Measurements from ENCODE around the gene C22orf31. TPM values are rescaled to one million over a fixed set of nuclear protein-coding genes. Genes with fewer than 3 reads are reported as not detected.
"Not testable (repeated sequence)": the region's sequence is repeated elsewhere in the genome, so short reads cannot be mapped to it uniquely, and the experiment has no call there.

Gene C22orf31
- total RNA-seq, 5 donors from 2014 or later (not counting 1 experiment from before 2014, with no cell fraction given): not detected

GRCh38 chr22:29041408-29041807 is 20.2 kb downstream of the C22orf31 start:
- no peaks in the 10 kb centered on the region for H3K9me3 ChIP-seq
- peaks cover 0 to 8% of the 10 kb centered on the region in 2 experiments for H3K27me3 ChIP-seq (replicated peaks in 1 of 2; ENCODE audit: control insufficient read depth in 2 of 2, extremely low read depth in 1 of 2, insufficient read depth in 2 of 2, low read length in 1 of 2)
- DNase-seq (no peak), ATAC-seq (replicated peaks in 1 of 4) (no peak)
- H3K36me3 ChIP-seq (ENCODE audit: control insufficient read depth in 2 of 2, extremely low read depth in 1 of 2, insufficient read depth in 1 of 2, low read length in 1 of 2): no peaks in the 10 kb centered on the region
- Mint-ChIP-seq H3K4me1 (no peaks in the 10 kb centered on the region), H3K27me3 (no peaks in the 10 kb centered on the region), H3K27ac (no peak overlapping the region), H3K9me3 (no peaks in the 10 kb centered on the region), H3K4me3 (no peak overlapping the region), H3K36me3 (no peaks in the 10 kb centered on the region)
- CTCF ChIA-PET: interaction anchor here (1.1 to 3.6 kb wide), 7 partner anchors 12 to 990 kb away, joined by 3 to 49 read pairs (median 6); no protein-coding TSS in a partner anchor
- POLR2A ChIA-PET: no interaction called here
- H3K27ac ChIP-seq (ENCODE audit: low read length): no peak overlapping the region
- WGBS (ENCODE audit: insufficient coverage): 20% methylated on average over 1 of the region's 2 CpGs
- H3K4me1 ChIP-seq (ENCODE audit: control insufficient read depth in 1 of 2, extremely low read depth in 1 of 2, insufficient read depth in 2 of 2, low read length in 2 of 2): no peaks in the 10 kb centered on the region
- H3K4me3 ChIP-seq (ENCODE audit: control insufficient read depth in 1 of 2, extremely low read depth in 1 of 2, low read length in 1 of 2): no peak overlapping the region

- ATAC-seq (replicated peaks in 1 of 4) (peak; percentile 64 to 78 (median 68)), DNase-seq (peak in 34 of 35 experiments; percentile 16 to 86 (median 56))
- POLR2A ChIA-PET: interaction anchor here in 1 of 2 donors (0.6 to 0.7 kb wide), 4 partner anchors 67 to 211 kb away, joined by 3 to 12 read pairs (median 6); no protein-coding TSS in a partner anchor
Measured at GRCh38 chr22:29040385-29041275, 21.0 kb downstream of the C22orf31 start.

DNA sequence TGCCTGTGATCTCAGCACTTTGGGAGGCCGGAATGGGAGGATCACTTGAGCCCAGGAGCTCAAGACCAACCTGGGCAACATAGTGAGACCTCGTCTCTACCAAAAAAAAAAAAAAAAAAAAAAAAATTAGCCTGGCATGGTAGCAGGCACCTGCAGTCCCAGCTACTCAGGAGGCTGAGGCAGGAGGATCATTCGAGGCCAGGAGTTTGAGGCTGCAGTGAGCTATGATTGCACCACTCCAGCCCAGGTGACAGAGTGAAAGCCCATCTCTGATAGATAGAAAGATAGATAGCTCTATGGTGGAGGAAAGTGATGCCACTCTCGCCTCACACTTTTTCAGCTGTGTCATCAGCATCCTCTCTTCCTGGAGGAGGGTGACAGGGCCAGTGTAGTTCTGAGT is 21.9 kb downstream of the C22orf31 start:
- H3K27ac ChIP-seq (ENCODE audit: low read length); H3K4me3 ChIP-seq (ENCODE audit: control insufficient read depth in 1 of 2, extremely low read depth in 1 of 2, low read length in 1 of 2); H3K36me3 ChIP-seq (ENCODE audit: control insufficient read depth in 2 of 2, extremely low read depth in 1 of 2, insufficient read depth in 1 of 2, low read length in 1 of 2); ATAC-seq (replicated peaks in 1 of 4); H3K4me1 Mint-ChIP-seq; H3K27me3 Mint-ChIP-seq; H3K9me3 ChIP-seq; H3K9me3 Mint-ChIP-seq; H3K27ac Mint-ChIP-seq; DNase-seq; H3K4me3 Mint-ChIP-seq; H3K4me1 ChIP-seq (ENCODE audit: control insufficient read depth in 1 of 2, extremely low read depth in 1 of 2, insufficient read depth in 2 of 2, low read length in 2 of 2); H3K27me3 ChIP-seq (replicated peaks in 1 of 2; ENCODE audit: control insufficient read depth in 2 of 2, extremely low read depth in 1 of 2, insufficient read depth in 2 of 2, low read length in 1 of 2); H3K36me3 Mint-ChIP-seq: not testable (repeated sequence)
- ChIA-PET CTCF (interaction anchor here (0.6 to 3.6 kb wide), 15 partner anchors 11 to 1162 kb away, joined by 3 to 49 read pairs (median 4); partner anchors contain the start of genes CHEK2 (in 1 of the 2) and HSCB (in 1 of the 2)), POLR2A (interaction anchor here in 1 of 2 donors (0.6 kb wide), 1 partner anchor 1120 kb away, joined by 7 read pairs; no protein-coding TSS in a partner anchor)
- 80% methylated on average over 1 of the region's 4 CpGs for WGBS (ENCODE audit: insufficient coverage)

More at GRCh38 chr22:29040385-29041275, 21.0 kb downstream of the C22orf31 start:
- H3K27ac ChIP-seq (ENCODE audit: low read length): no peak overlapping the region
- Mint-ChIP-seq H3K36me3 (no peaks in the 10 kb centered on the region), H3K27ac (no peak overlapping the region), H3K4me3 (no peak overlapping the region), H3K4me1 (no peaks in the 10 kb centered on the region), H3K9me3 (no peaks in the 10 kb centered on the region), H3K27me3 (no peaks in the 10 kb centered on the region)
- no peaks in the 10 kb centered on the region for H3K4me1 ChIP-seq (ENCODE audit: control insufficient read depth in 1 of 2, extremely low read depth in 1 of 2, insufficient read depth in 2 of 2, low read length in 2 of 2)
- no peak overlapping the region for H3K4me3 ChIP-seq (ENCODE audit: control insufficient read depth in 1 of 2, extremely low read depth in 1 of 2, low read length in 1 of 2)
- no peaks in the 10 kb centered on the region for H3K36me3 ChIP-seq (ENCODE audit: control insufficient read depth in 2 of 2, extremely low read depth in 1 of 2, insufficient read depth in 1 of 2, low read length in 1 of 2)
- H3K27me3 ChIP-seq (replicated peaks in 1 of 2; ENCODE audit: control insufficient read depth in 2 of 2, extremely low read depth in 1 of 2, insufficient read depth in 2 of 2, low read length in 1 of 2): peaks cover 0 to 8% of the 10 kb centered on the region in 2 experiments
- CTCF ChIA-PET: interaction anchor here (0.6 to 3.6 kb wide), 24 partner anchors 11 to 1021 kb away, joined by 3 to 49 read pairs (median 4); partner anchors contain the start of genes CHEK2 (in 1 of the 2) and HSCB (in 1 of the 2)
- 100% methylated on average over 1 of the region's 9 CpGs for WGBS (ENCODE audit: insufficient coverage)
- no peaks in the 10 kb centered on the region for H3K9me3 ChIP-seq

DNA sequence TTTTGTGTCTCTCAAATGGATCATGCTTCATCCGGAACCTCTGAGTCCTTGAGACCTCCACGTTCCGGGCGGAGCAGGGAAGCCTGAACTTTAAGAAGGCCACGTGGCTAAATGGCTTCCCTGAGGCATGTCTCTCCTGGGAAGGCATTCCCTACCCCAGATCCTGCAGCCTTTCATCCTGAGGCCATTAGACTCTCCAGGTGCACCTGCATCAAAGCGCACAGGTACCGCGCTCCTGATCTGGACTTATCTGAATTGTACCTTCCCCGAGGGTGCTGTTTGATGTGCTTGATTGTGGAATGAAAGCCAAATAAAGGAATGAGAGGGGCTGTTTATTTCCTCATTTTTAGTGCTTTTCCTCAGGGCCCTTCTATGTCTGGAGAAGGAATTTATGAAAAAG is 22.5 kb downstream of the C22orf31 start:
- ATAC-seq (replicated peaks in 1 of 4) (no peak), DNase-seq (no peak)
- peaks cover 0 to 8% of the 10 kb centered on the region in 2 experiments for H3K27me3 ChIP-seq (replicated peaks in 1 of 2; ENCODE audit: control insufficient read depth in 2 of 2, extremely low read depth in 1 of 2, insufficient read depth in 2 of 2, low read length in 1 of 2)
- H3K36me3 ChIP-seq (ENCODE audit: control insufficient read depth in 2 of 2, extremely low read depth in 1 of 2, insufficient read depth in 1 of 2, low read length in 1 of 2): no peaks in the 10 kb centered on the region
- Mint-ChIP-seq H3K27ac (no peak overlapping the region), H3K4me3 (no peak overlapping the region), H3K36me3 (no peaks in the 10 kb centered on the region), H3K4me1 (no peaks in the 10 kb centered on the region), H3K9me3 (no peaks in the 10 kb centered on the region), H3K27me3 (peaks cover 0 to 4% of the 10 kb centered on the region in 2 donors)
- H3K9me3 ChIP-seq: no peaks in the 10 kb centered on the region
- no peaks in the 10 kb centered on the region for H3K4me1 ChIP-seq (ENCODE audit: control insufficient read depth in 1 of 2, extremely low read depth in 1 of 2, insufficient read depth in 2 of 2, low read length in 2 of 2)
- CTCF ChIA-PET: interaction anchor here (0.6 to 3.6 kb wide), 9 partner anchors 10 to 443 kb away, joined by 3 to 49 read pairs (median 4); no protein-coding TSS in a partner anchor
- H3K27ac ChIP-seq (ENCODE audit: low read length): no peak overlapping the region
- POLR2A ChIA-PET: interaction anchor here (0.6 kb wide), 2 partner anchors 254 to 1120 kb away, joined by 6 to 7 read pairs; no protein-coding TSS in a partner anchor
- no peak overlapping the region for H3K4me3 ChIP-seq (ENCODE audit: control insufficient read depth in 1 of 2, extremely low read depth in 1 of 2, low read length in 1 of 2)
- 90% methylated on average over 5 of the region's 9 CpGs for WGBS (ENCODE audit: insufficient coverage)

GRCh38 chr22:29037340-29037932 is 24.2 kb downstream of the C22orf31 start:
- Histone ChIP-seq H3K4me3 (ENCODE audit: control insufficient read depth in 1 of 2, extremely low read depth in 1 of 2, low read length in 1 of 2) (no peak overlapping the region), H3K27me3 (replicated peaks in 1 of 2; ENCODE audit: control insufficient read depth in 2 of 2, extremely low read depth in 1 of 2, insufficient read depth in 2 of 2, low read length in 1 of 2) (peaks cover 0 to 8% of the 10 kb centered on the region in 2 experiments), H3K36me3 (ENCODE audit: control insufficient read depth in 2 of 2, extremely low read depth in 1 of 2, insufficient read depth in 1 of 2, low read length in 1 of 2) (no peaks in the 10 kb centered on the region), H3K27ac (ENCODE audit: low read length) (no peak overlapping the region), H3K4me1 (ENCODE audit: control insufficient read depth in 1 of 2, extremely low read depth in 1 of 2, insufficient read depth in 2 of 2, low read length in 2 of 2) (no peaks in the 10 kb centered on the region), H3K9me3 (no peaks in the 10 kb centered on the region)
- no peak overlapping the region for H3K4me3 Mint-ChIP-seq
- H3K27me3 Mint-ChIP-seq: peaks cover 7 to 14% of the 10 kb centered on the region in 2 donors
- DNase-seq (no peak), ATAC-seq (replicated peaks in 1 of 4) (no peak)
- ChIA-PET CTCF (no interaction called here), POLR2A (no interaction called here)
- H3K4me1 Mint-ChIP-seq: no peaks in the 10 kb centered on the region
- no peak overlapping the region for H3K27ac Mint-ChIP-seq
- 86% methylated on average over 3 of the region's 4 CpGs for WGBS (ENCODE audit: insufficient coverage)
- no peaks in the 10 kb centered on the region for H3K9me3 Mint-ChIP-seq
- no peaks in the 10 kb centered on the region for H3K36me3 Mint-ChIP-seq

DNA sequence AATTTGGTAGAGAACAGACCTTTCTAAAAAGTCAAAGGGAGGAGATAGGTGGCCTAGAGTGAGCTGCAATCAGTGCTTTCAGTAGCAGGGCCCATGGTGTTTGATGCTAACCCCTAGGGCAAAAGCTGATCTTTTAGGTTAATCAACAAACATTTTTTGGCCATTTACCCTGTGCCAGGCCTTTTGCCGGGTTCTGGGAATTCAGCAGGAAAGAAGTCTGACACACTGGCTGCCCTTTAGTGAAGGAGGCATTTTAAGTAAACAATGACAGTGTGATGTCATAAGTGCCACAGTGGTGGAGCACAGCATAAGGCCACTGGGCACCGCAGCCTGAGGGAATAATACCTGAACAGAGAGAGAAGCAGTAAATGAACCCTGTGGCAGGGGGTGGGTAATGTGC is 29.0 kb downstream of the C22orf31 start:
- 96% methylated on average over 2 of the region's 2 CpGs for WGBS (ENCODE audit: insufficient coverage)

More for the DNA sequence above, 29.0 kb downstream of the C22orf31 start:
- Histone ChIP-seq H3K9me3 (no peaks in the 10 kb centered on the region), H3K4me1 (ENCODE audit: control insufficient read depth in 1 of 2, extremely low read depth in 1 of 2, insufficient read depth in 2 of 2, low read length in 2 of 2) (peaks cover 0 to 14% of the 10 kb centered on the region in 2 experiments), H3K36me3 (ENCODE audit: control insufficient read depth in 2 of 2, extremely low read depth in 1 of 2, insufficient read depth in 1 of 2, low read length in 1 of 2) (no peaks in the 10 kb centered on the region), H3K27ac (ENCODE audit: low read length) (no peak overlapping the region), H3K27me3 (replicated peaks in 1 of 2; ENCODE audit: control insufficient read depth in 2 of 2, extremely low read depth in 1 of 2, insufficient read depth in 2 of 2, low read length in 1 of 2) (peaks cover 5 to 40% of the 10 kb centered on the region in 2 experiments), H3K4me3 (ENCODE audit: control insufficient read depth in 1 of 2, extremely low read depth in 1 of 2, low read length in 1 of 2) (no peak overlapping the region)
- peaks cover 34 to 41% of the 10 kb centered on the region in 2 donors for H3K27me3 Mint-ChIP-seq
- no peak overlapping the region for H3K4me3 Mint-ChIP-seq
- H3K27ac Mint-ChIP-seq: no peak overlapping the region
- ATAC-seq (replicated peaks in 1 of 4): no peak
- CTCF ChIA-PET: no interaction called here
- no peaks in the 10 kb centered on the region for H3K9me3 Mint-ChIP-seq
- POLR2A ChIA-PET: no interaction called here
- H3K4me1 Mint-ChIP-seq: peaks cover 13 to 17% (median 16%) of the 10 kb centered on the region in 3 donors
- no peaks in the 10 kb centered on the region for H3K36me3 Mint-ChIP-seq
- DNase-seq: no peak
